Heart left ventricle (tissue), 16 donors: ENCODE measurements around the gene HSPA12A. TPM values are rescaled to one million over a fixed set of nuclear protein-coding genes. Genes with fewer than 3 reads are reported as not detected.

ENCODE experiments used
- ATAC-seq, 4 donors: fragments of 200-7000 bp; cut with Tn5 transposase; one replicate each; pipeline ENCODE4 v1.9.1; 2020 to 2022; ENCODE audit warnings: moderate library complexity in 4 of 4, mild to moderate bottlenecking in 3 of 4, moderate number of reproducible peaks in 1 of 4
- DNase-seq, 5 donors: peaks; one replicate each; pipeline ENCODE4 v3.0.0-alpha.2; 2020
- H3K27ac ChIP-seq, 12 donors: fragments of 200-600 bp; sonication (generic) in 4 of 12; one replicate each; pipeline versions ENCODE4 v1.5.0 to v1.8.0; 2016 to 2022; ENCODE audit warnings: mild to moderate bottlenecking in 2 of 12
- H3K27me3 ChIP-seq, 9 donors: fragments of 200-600 bp; sonication (generic) in 2 of 9; one replicate each; pipeline versions ENCODE4 v1.5.1 to v1.8.0; 2016 to 2022; ENCODE audit warnings: mild to moderate bottlenecking in 3 of 9
- H3K36me3 ChIP-seq, 9 donors: fragments of 200-600 bp; sonication (generic) in 2 of 9; one replicate each; pipeline versions ENCODE4 v1.5.0 to v1.8.0; 2018 to 2022; ENCODE audit warnings: mild to moderate bottlenecking in 2 of 9
- H3K4me1 ChIP-seq, 12 donors: fragments of 200-600 bp; sonication (generic) in 4 of 12; one replicate each; pipeline versions ENCODE4 v1.5.0 to v1.8.0; 2016 to 2022; ENCODE audit warnings: mild to moderate bottlenecking in 3 of 12
- H3K4me3 ChIP-seq, 12 donors: fragments of 200-600 bp; sonication (generic) in 4 of 12; one replicate each; pipeline versions ENCODE4 v1.5.0 to v1.8.0; 2017 to 2022; ENCODE audit warnings: mild to moderate bottlenecking in 9 of 12, moderate library complexity in 4 of 12
- H3K9me3 ChIP-seq, 12 donors: fragments of 200-600 bp; sonication (generic) in 4 of 12; one replicate each; pipeline versions ENCODE4 v1.5.0 to v1.8.0; 2016 to 2022; ENCODE audit warnings: mild to moderate bottlenecking in 1 of 12
- POLR2A ChIP-seq, 2 donors: fragments of 450-650 bp; IDR thresholded peaks; one replicate each; pipeline ENCODE4 v1.6.1; 2017; ENCODE audit warnings: antibody characterized with exemption in 2 of 2, mild to moderate bottlenecking in 2 of 2, moderate library complexity in 2 of 2
- WGBS, 4 donors: extraction: QIAGEN DNeasy Blood & Tissue Kit in 2 of 4; methylation state at CpG; one replicate each; pipeline versions ENCODE4 v1.1.5 to v1.1.7; 2013 to 2018; 5-methylcytosine and 5-hydroxymethylcytosine counted together
- intact Hi-C, 10 donors: fragments of 100-400 bp; cut with DNase I; formaldehyde crosslinking; loops; one replicate each; pipeline versions ENCODE4 v1.11.1 to v1.14.2; 2022
- polyA plus RNA-seq, 2 donors: library from polyadenylated mRNA; stranded (reverse); fragments of 200-250 nt; gene quantifications; one replicate each; pipeline ENCODE4 v1.2.3, GENCODE V29; 2013
- total RNA-seq, 9 donors: library from RNA; depleted of rRNA in 2 of 9; stranded (reverse); fragments of >200 nt in 2 of 9; fragmentation: NEBNext Ultra II Directional in 3 of 9; extraction: Animal tissue kit (Norgen Biotek cat#: 25700) in 3 of 9; gene quantifications; one replicate each; pipeline versions ENCODE4 v1.1.0 to v1.2.4, GENCODE V29; 2016 to 2023
- TF ChIP-seq, protein P1 (sequence below), 12 donors: fragments of 200-600 bp; sonication (generic) in 4 of 12; IDR thresholded peaks; one replicate each; pipeline versions ENCODE4 v1.5.0 to v1.8.0; 2018 to 2022; ENCODE audit warnings: antibody characterized with exemption in 12 of 12, mild to moderate bottlenecking in 5 of 12
- donor health status: ischemic (EF 13 %, LVEDD 7.1; RV severe dilation, severe dysfunction).
- donor health status: healthy with polysubstance abuse.
- donor health status: DM: no; HTN: yes; CAD: no.
- donor health status: DM: no; HTN: no; CAD: no.
- donor health status: ischemic (EF 25% LVEDD 6.9; RV normal size, moderate dysfunction).
- donor health status: ischemic (EF 25% LVEDD 5.7; RV mildly dilated, moderate dysfunction).
- donor health status: healthy.
- donor health status: DM: yes; HTN: yes; CAD: no.
- donor health status: ischemic (EF 35%, LVEDD 5.7; RV mildly dilated, moderate dysfunction).
- donor health status: nonischemic (EF 11% LVEDD 7.7; RV severe dilation, severe dysfunction).
- donor health status: DM: yes; HTN: yes; CAD: no.
- donor health status: PGD.
- donor health status: ischemic (EF 29% LVEDD 5.4; RV normal size, mild dysfunction).
- donor health status: nonischemic (EF 23%, LVEDD 6.1; RV moderate dilation, normal function).

HSPA12A gene
- total and polyA plus RNA-seq, 11 donors, result 4.7 to 17.0 (median 13.5) TPM

DNA sequence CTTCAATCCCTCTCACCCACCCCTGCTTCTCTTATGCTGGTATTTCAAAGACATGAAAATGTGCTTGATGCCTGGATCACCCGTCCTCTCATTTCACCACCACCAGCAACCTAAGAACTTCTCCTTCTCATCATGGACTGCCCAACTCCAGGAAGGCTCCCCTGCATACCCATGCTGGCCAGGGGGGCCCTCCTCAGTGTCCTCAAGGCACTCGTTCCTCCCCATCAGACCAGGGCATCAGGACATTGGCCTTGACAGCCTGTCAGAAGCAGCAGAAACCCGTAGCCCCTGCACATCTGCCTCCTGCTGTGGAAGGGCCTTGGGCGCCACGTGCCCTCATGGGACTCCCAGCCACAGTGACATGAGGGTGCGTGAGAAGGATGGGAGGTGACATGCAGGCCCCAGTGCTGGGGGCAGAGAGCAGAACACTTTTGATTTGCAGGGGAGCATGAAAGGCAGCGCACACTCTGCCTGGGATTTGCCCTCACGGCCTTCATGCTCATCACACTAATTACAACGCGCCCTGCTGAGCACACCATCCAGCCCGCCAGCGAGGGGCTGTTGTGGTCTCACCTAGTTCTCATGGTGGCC lies 1.9 kb upstream of the HSPA12A start:
- H3K27me3 ChIP-seq, result peaks cover 0 to 44% (median 2%) of the 10 kb centered on the region in 9 donors
- no peak for ATAC-seq
- no peak for DNase-seq
- H3K36me3 ChIP-seq, result no peaks in the 10 kb centered on the region
- H3K4me3 ChIP-seq, result no peak overlapping the region
- no peaks in the 10 kb centered on the region for H3K9me3 ChIP-seq
- intact Hi-C loops, result loop anchor here in 7 of 10 donors (5.0 kb wide), 4 partner anchors 43 to 62 kb away; no protein-coding TSS in a partner anchor
- H3K27ac ChIP-seq, result no peak overlapping the region
- H3K4me1 ChIP-seq, result peaks cover 0 to 24% (median 11%) of the 10 kb centered on the region in 12 donors
- TF ChIP-seq, protein P1, sequence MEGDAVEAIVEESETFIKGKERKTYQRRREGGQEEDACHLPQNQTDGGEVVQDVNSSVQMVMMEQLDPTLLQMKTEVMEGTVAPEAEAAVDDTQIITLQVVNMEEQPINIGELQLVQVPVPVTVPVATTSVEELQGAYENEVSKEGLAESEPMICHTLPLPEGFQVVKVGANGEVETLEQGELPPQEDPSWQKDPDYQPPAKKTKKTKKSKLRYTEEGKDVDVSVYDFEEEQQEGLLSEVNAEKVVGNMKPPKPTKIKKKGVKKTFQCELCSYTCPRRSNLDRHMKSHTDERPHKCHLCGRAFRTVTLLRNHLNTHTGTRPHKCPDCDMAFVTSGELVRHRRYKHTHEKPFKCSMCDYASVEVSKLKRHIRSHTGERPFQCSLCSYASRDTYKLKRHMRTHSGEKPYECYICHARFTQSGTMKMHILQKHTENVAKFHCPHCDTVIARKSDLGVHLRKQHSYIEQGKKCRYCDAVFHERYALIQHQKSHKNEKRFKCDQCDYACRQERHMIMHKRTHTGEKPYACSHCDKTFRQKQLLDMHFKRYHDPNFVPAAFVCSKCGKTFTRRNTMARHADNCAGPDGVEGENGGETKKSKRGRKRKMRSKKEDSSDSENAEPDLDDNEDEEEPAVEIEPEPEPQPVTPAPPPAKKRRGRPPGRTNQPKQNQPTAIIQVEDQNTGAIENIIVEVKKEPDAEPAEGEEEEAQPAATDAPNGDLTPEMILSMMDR (IDR thresholded peaks at IDR 0.05), result no peak
- no peak for TF ChIP-seq POLR2A (IDR thresholded peaks at IDR 0.05)
- 88 to 95% (median 92%) methylated on average over 8 to 12 of the region's 12 CpGs for whole genome bisulfite sequencing, 4 donors

DNA sequence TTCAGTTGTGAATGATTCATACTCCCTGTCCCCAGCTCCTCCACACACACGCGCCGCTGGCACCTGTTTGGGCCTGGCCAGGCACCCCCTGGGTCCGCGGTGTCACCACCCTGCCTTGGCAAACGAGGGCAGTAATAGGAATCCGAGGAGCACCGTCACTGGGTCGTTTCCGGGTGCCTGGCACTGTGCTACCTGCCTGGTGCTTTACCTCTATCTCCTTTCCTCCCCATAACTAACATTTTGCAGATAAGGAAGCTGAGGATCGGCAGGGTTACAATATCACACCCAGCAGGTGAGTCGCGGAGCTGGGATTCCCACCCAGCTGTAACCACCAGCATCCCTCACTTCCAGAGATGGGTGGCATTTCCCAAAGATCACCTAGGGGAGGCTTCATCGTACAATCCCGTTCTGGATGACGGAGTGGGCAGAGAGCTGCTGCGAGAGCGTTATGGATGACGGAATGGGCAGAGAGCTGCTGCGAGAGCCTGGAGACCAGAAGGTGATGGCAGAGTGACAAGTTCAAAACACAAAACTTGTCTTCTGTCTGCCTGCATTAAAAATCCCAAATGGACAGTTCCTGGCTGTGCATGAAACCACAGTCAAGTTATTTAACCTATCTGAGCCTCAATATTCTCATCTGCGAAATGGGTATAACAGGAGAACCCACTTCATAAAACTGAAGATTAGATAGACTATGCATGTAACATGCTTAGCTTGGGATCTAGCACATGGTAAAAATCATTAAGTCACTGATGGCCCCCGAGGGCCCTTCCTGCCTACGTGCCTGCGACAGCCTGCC lies 1.1 kb upstream of the HSPA12A start:
- intact Hi-C loops, result loop anchor here in 7 of 10 donors (2.0 to 5.0 kb wide), 5 partner anchors 44 to 61 kb away; no protein-coding TSS in a partner anchor
- no peak for DNase-seq
- 43 to 54% (median 45%) methylated on average over 19 to 24 of the region's 24 CpGs for WGBS, 4 donors

DNA sequence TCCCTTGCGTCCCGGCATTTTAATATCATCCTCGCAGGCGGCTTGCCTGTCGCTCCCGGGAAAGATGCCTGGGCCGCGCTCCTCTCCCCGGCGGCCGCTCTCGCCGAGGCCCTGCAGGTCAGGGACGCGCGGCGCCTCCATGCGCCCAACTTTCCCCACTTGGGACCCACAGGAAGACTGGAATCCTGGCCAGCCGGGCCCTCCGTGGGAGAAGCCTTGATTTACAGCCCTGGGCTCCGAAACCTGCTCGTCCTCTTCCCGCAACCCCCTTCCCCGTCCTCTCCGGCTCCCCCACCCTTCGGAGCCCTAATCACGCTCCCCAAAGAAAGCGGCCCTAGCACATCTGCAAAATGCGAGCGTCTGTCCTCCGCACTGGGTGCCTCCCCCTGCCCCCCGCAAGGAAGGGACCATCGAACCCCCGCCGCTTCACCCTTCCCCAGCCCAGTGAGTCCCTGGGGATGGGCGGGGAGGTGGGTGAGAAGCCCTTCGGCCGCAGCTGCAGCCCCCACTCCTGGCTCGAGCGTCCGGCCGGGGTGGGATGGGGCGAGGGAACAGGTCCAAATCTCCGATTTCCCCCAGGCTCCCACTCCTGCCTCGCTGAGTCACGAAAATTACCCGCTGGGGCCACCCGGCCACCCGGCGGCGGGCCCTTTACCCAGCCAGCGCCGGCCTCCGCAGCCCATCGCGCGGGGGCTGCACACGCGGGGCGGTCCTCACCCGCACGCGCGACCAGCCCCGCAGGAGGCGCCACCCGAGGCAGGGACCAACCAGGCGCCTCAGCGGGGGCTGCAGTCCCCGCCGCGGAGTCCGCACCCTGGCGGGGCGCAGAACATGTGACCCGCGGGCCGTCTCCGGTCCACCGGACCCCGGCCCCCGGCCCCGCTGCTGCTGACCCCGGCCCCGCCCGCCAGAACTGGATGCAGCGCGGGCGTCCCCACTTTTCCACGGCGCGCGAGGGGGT lies 695 bp downstream of the HSPA12A start:
- H3K4me1 ChIP-seq, result peaks cover 0 to 24% (median 11%) of the 10 kb centered on the region in 12 donors
- H3K27ac ChIP-seq, result peak overlapping the region; percentile 54 to 97 (median 92)
- TF ChIP-seq POLR2A (IDR thresholded peaks at IDR 0.05), result no peak
- TF ChIP-seq, protein P1 (IDR thresholded peaks at IDR 0.05), result peak in 3 of 12 donors; percentile 10 to 29 (median 25)
- DNase-seq (peak in 3 of 5 donors; percentile 24 to 54 (median 38)), ATAC-seq (peak in 3 of 4 donors; percentile 8 to 32 (median 19))
- WGBS, 4 donors, result 1% methylated on average over 43 to 93 of the region's 93 CpGs
- peak overlapping the region; percentile 65 to 93 (median 82) for H3K4me3 ChIP-seq
- intact Hi-C loops, result loop anchor here in 7 of 10 donors (2.0 to 5.0 kb wide), 5 partner anchors 46 to 59 kb away; no protein-coding TSS in a partner anchor
- no peaks in the 10 kb centered on the region for H3K36me3 ChIP-seq
- peaks cover 0 to 2% (median 0%) of the 10 kb centered on the region in 12 donors for H3K9me3 ChIP-seq
- H3K27me3 ChIP-seq, result peaks cover 0 to 49% (median 2%) of the 10 kb centered on the region in 9 donors

More for the DNA sequence above, 1.1 kb upstream of the HSPA12A start:
- H3K9me3 ChIP-seq, result no peaks in the 10 kb centered on the region
- H3K27ac ChIP-seq, result peak overlapping the region in 11 of 12 donors; percentile 85 to 97 (median 94)
- peak overlapping the region; percentile 65 to 93 (median 79) for H3K4me3 ChIP-seq
- H3K27me3 ChIP-seq, result peaks cover 0 to 49% (median 2%) of the 10 kb centered on the region in 9 donors
- ATAC-seq, result no peak
- H3K36me3 ChIP-seq, result no peaks in the 10 kb centered on the region
- H3K4me1 ChIP-seq, result peaks cover 0 to 24% (median 11%) of the 10 kb centered on the region in 12 donors
- TF ChIP-seq, protein P1 (IDR thresholded peaks at IDR 0.05), result no peak
- no peak for TF ChIP-seq POLR2A (IDR thresholded peaks at IDR 0.05)
